Neural cell (in vitro differentiated cells): ENCODE data around the gene ZNF705A. TPM values are rescaled to one million over a fixed set of nuclear protein-coding genes. Genes with fewer than 3 reads are reported as not detected.

Experiments used
- H2AFZ ChIP-seq: fragments of 200-600, 300-800 bp; sonication (generic), shearing (Covaris generic); 2 replicates; pipeline ENCODE4 v1.6.0; 2014; ENCODE audit warnings: low read depth, mild to moderate bottlenecking, antibody characterized with exemption, low read length, moderate library complexity
- H3F3A ChIP-seq: fragments of 200-600 bp; shearing (Covaris generic); 2 replicates; pipeline ENCODE4 v1.6.1; 2016; ENCODE audit warnings: mild to moderate bottlenecking, moderate library complexity, mixed read lengths, antibody characterized with exemption, low read length; ENCODE audit not compliant: insufficient read depth, poor library complexity, severe bottlenecking
- H3K27ac ChIP-seq: fragments of 200-600, 300-800 bp; sonication (generic), shearing (Covaris generic); 2 replicates; pipeline ENCODE4 v1.5.1; 2014; ENCODE audit warnings: mild to moderate bottlenecking, low read length, moderate library complexity
- H3K27me3 ChIP-seq: fragments of 300-800, 200-600 bp; sonication (generic), shearing (Covaris generic); 2 replicates; pipeline ENCODE4 v1.6.0; 2014; ENCODE audit warnings: mild to moderate bottlenecking, low read depth, low read length, moderate library complexity; ENCODE audit not compliant: insufficient read depth
- H3K36me3 ChIP-seq: fragments of 300-800, 200-600 bp; sonication (generic), shearing (Covaris generic); 2 replicates; pipeline ENCODE4 v1.5.1; 2014; ENCODE audit warnings: mild to moderate bottlenecking, antibody characterized with exemption, low read length, moderate library complexity; ENCODE audit not compliant: insufficient read depth
- H3K4me2 ChIP-seq: fragments of 300-800, 200-600 bp; sonication (generic), shearing (Covaris generic); 2 replicates; pipeline ENCODE4 v1.6.0; 2014; ENCODE audit warnings: mild to moderate bottlenecking, low read length
- H3K4me3 ChIP-seq: fragments of 300-800, 200-600 bp; sonication (generic), shearing (Covaris generic); 2 replicates; pipeline ENCODE4 v1.5.1; 2014; ENCODE audit warnings: mild to moderate bottlenecking, low read length, moderate library complexity
- H3K79me2 ChIP-seq: fragments of 200-600 bp; shearing (Covaris generic); replicated peaks from 2 replicates; pipeline ENCODE4 v1.6.0; 2014; ENCODE audit warnings: mild to moderate bottlenecking, low read length, moderate library complexity; ENCODE audit not compliant: insufficient read depth
- H3K9ac ChIP-seq: fragments of 300-800, 200-600 bp; sonication (generic), shearing (Covaris generic); 2 replicates; pipeline ENCODE4 v1.6.1; 2016; ENCODE audit warnings: mild to moderate bottlenecking, low read length, mixed read lengths
- H3K9me2 ChIP-seq: fragments of 200-600 bp; shearing (Covaris generic); 2 replicates; pipeline ENCODE4 v1.6.1; 2016; ENCODE audit warnings: mild to moderate bottlenecking, low read length, mixed read lengths; ENCODE audit not compliant: insufficient read depth
- H3K9me3 ChIP-seq: fragments of 200-600, 300-800 bp; sonication (generic), shearing (Covaris generic); 2 replicates; pipeline ENCODE4 v1.6.1; 2016; ENCODE audit warnings: mild to moderate bottlenecking, mixed run types, low read length, moderate library complexity, mixed read lengths
- H4K20me1 ChIP-seq: fragments of 200-600 bp; shearing (Covaris generic); 2 replicates; pipeline ENCODE4 v1.6.1; 2016; ENCODE audit warnings: mild to moderate bottlenecking, mixed run types; ENCODE audit not compliant: insufficient read depth
- EP300 ChIP-seq: fragments of 450-650 bp; conservative IDR thresholded peaks from 2 replicates; pipeline ENCODE4 v1.6.1; 2014; ENCODE audit warnings: antibody characterized with exemption, mild to moderate bottlenecking, moderate library complexity; ENCODE audit not compliant: poor library complexity, severe bottlenecking
- EZH2 ChIP-seq: fragments of 200-600, 300-800 bp; shearing (Covaris generic), sonication (generic); IDR thresholded peaks from 2 replicates; pipeline ENCODE4 v1.6.1; 2014; ENCODE audit warnings: antibody characterized with exemption, low read length, borderline replicate concordance, mild to moderate bottlenecking; ENCODE audit not compliant: insufficient read depth, poor library complexity, severe bottlenecking
- MXI1 ChIP-seq: fragments of 450-650 bp; conservative IDR thresholded peaks from 2 replicates; pipeline ENCODE4 v1.6.1; 2014; ENCODE audit warnings: antibody characterized with exemption, mild to moderate bottlenecking; ENCODE audit not compliant: poor library complexity, severe bottlenecking
- POLR2AphosphoS5 ChIP-seq: IDR thresholded peaks from 2 replicates; pipeline ENCODE4 v1.6.1; 2012
- RAD21 ChIP-seq: fragments of 450-650 bp; conservative IDR thresholded peaks from 2 replicates; pipeline ENCODE4 v1.6.1; 2014; ENCODE audit warnings: antibody characterized with exemption, mild to moderate bottlenecking, moderate library complexity
- SMC3 ChIP-seq: fragments of 450-650 bp; conservative IDR thresholded peaks from 2 replicates; pipeline ENCODE4 v1.6.1; 2014; ENCODE audit warnings: antibody characterized with exemption, mild to moderate bottlenecking, moderate library complexity; ENCODE audit not compliant: poor library complexity
- TAF1 ChIP-seq: IDR thresholded peaks from 2 replicates; pipeline ENCODE4 v1.6.1; 2012; ENCODE audit warnings: low read depth
- polyA plus RNA-seq: library from polyadenylated mRNA; depleted of rRNA; stranded (reverse); fragments of >200 nt; gene quantifications from 2 replicates; pipeline ENCODE4 v1.2.3, GENCODE V29; 2014
- TF ChIP-seq, protein P1 (sequence below): IDR thresholded peaks from 2 replicates; pipeline ENCODE4 v1.6.1; 2012; ENCODE audit warnings: borderline replicate concordance
- TF ChIP-seq, protein P2 (sequence below): fragments of 450-650 bp; IDR thresholded peaks from 2 replicates; pipeline ENCODE4 v1.5.1; 2014; ENCODE audit warnings: antibody characterized with exemption, mild to moderate bottlenecking, moderate library complexity; ENCODE audit not compliant: poor library complexity, severe bottlenecking

ZNF705A gene
- polyA plus RNA-seq, 1 donor from 2014 or later, result not detected

DNA sequence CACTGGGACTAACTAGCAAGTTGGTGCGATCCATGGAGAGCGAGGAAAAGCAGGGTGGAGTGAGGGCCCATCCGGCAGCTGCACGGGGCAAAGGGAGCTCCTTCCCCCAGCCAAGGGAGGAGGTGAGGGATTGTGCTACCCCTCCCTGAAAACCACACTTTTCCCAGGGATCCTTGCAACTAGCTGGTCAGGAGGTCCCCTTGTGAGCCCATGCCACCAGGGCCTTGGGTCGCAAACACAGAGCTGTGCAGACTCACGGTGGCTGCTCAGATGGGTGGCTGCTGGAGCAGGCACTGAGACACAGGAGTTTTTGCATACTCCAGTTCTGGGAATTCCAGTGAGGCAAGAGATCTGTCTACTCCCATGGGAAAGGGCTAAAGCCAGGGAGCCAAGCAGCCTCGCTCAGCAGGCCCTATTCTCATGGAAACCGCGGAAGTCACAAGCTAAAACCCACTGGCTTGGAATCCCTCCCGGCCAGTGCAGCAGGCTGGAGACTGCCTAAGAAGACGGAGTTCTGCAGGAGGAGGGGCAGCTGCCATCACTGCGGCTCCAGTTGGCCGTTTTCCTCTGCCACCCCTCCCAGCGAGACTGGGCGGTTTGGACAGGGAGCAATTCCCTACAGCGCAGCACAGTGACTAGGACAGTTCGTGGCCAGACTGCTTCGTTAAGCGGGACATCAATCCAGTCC, 10.9 kb upstream of the ZNF705A start:
- H3K27ac ChIP-seq, result no peak overlapping the region
- no peaks in the 10 kb centered on the region for H4K20me1 ChIP-seq
- no peak for TF ChIP-seq EP300
- no peak for TF ChIP-seq SMC3
- TF ChIP-seq, protein P1, sequence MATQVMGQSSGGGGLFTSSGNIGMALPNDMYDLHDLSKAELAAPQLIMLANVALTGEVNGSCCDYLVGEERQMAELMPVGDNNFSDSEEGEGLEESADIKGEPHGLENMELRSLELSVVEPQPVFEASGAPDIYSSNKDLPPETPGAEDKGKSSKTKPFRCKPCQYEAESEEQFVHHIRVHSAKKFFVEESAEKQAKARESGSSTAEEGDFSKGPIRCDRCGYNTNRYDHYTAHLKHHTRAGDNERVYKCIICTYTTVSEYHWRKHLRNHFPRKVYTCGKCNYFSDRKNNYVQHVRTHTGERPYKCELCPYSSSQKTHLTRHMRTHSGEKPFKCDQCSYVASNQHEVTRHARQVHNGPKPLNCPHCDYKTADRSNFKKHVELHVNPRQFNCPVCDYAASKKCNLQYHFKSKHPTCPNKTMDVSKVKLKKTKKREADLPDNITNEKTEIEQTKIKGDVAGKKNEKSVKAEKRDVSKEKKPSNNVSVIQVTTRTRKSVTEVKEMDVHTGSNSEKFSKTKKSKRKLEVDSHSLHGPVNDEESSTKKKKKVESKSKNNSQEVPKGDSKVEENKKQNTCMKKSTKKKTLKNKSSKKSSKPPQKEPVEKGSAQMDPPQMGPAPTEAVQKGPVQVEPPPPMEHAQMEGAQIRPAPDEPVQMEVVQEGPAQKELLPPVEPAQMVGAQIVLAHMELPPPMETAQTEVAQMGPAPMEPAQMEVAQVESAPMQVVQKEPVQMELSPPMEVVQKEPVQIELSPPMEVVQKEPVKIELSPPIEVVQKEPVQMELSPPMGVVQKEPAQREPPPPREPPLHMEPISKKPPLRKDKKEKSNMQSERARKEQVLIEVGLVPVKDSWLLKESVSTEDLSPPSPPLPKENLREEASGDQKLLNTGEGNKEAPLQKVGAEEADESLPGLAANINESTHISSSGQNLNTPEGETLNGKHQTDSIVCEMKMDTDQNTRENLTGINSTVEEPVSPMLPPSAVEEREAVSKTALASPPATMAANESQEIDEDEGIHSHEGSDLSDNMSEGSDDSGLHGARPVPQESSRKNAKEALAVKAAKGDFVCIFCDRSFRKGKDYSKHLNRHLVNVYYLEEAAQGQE, result no peak
- TF ChIP-seq MXI1, result no peak
- no peak for TF ChIP-seq RAD21
- TF ChIP-seq EZH2, result no peak
- no peak for TF ChIP-seq TAF1
- TF ChIP-seq, protein P2, sequence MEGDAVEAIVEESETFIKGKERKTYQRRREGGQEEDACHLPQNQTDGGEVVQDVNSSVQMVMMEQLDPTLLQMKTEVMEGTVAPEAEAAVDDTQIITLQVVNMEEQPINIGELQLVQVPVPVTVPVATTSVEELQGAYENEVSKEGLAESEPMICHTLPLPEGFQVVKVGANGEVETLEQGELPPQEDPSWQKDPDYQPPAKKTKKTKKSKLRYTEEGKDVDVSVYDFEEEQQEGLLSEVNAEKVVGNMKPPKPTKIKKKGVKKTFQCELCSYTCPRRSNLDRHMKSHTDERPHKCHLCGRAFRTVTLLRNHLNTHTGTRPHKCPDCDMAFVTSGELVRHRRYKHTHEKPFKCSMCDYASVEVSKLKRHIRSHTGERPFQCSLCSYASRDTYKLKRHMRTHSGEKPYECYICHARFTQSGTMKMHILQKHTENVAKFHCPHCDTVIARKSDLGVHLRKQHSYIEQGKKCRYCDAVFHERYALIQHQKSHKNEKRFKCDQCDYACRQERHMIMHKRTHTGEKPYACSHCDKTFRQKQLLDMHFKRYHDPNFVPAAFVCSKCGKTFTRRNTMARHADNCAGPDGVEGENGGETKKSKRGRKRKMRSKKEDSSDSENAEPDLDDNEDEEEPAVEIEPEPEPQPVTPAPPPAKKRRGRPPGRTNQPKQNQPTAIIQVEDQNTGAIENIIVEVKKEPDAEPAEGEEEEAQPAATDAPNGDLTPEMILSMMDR, result no peak
- no peak for TF ChIP-seq POLR2AphosphoS5
- no peak overlapping the region for H3K4me3 ChIP-seq
- H3K9me2 ChIP-seq, result no peaks in the 10 kb centered on the region
- no peak overlapping the region for H3K4me2 ChIP-seq
- no peaks in the 10 kb centered on the region for H3K36me3 ChIP-seq
- no peaks in the 10 kb centered on the region for H3F3A ChIP-seq
- no peaks in the 10 kb centered on the region for H3K9me3 ChIP-seq
- no peaks in the 10 kb centered on the region for H3K79me2 ChIP-seq
- no peak overlapping the region for H2AFZ ChIP-seq
- no peak overlapping the region for H3K9ac ChIP-seq
- no peaks in the 10 kb centered on the region for H3K27me3 ChIP-seq

DNA sequence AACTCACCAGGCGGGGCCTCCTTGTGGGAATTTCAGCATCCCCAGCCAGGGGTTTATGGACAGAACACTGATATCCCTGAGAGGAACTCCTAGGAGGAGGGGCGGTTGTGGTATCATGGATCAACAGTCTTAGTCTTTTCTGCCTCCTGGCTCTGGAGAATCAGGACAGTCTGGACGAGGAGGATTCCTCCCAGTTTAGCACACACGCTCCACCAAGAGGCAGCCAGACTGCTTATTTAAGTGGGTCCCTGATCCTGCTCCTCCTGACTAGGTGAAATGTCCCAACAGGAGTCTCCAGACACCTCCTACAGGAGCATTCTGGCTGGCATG, 10.4 kb upstream of the ZNF705A start:
- TF ChIP-seq EP300 (no peak), RAD21 (no peak), POLR2AphosphoS5 (no peak), SMC3 (no peak), TAF1 (no peak), EZH2 (no peak), MXI1 (no peak)
- TF ChIP-seq, protein P1, result no peak
- TF ChIP-seq, protein P2, result no peak
- Histone ChIP-seq H3K79me2 (no peaks in the 10 kb centered on the region), H2AFZ (no peak overlapping the region), H3K4me2 (no peak overlapping the region), H3K27ac (no peak overlapping the region), H3K27me3 (no peaks in the 10 kb centered on the region), H3K36me3 (no peaks in the 10 kb centered on the region), H3K4me3 (no peak overlapping the region), H3K9me3 (no peaks in the 10 kb centered on the region), H4K20me1 (no peaks in the 10 kb centered on the region), H3F3A (no peaks in the 10 kb centered on the region), H3K9me2 (no peaks in the 10 kb centered on the region), H3K9ac (no peak overlapping the region)
